HK-2 (cell line): ENCODE results near the gene GRK6.
"Not testable (repeated sequence)": the region's sequence is repeated elsewhere in the genome, so short reads cannot be mapped to it uniquely, and the experiment has no call there.

Experiments used
- DNase-seq: peaks from one replicate; pipeline ENCODE4 v3.0.0-alpha.2; 2018; ENCODE audit not compliant: unreplicated experiment

Gene GRK6

DNA sequence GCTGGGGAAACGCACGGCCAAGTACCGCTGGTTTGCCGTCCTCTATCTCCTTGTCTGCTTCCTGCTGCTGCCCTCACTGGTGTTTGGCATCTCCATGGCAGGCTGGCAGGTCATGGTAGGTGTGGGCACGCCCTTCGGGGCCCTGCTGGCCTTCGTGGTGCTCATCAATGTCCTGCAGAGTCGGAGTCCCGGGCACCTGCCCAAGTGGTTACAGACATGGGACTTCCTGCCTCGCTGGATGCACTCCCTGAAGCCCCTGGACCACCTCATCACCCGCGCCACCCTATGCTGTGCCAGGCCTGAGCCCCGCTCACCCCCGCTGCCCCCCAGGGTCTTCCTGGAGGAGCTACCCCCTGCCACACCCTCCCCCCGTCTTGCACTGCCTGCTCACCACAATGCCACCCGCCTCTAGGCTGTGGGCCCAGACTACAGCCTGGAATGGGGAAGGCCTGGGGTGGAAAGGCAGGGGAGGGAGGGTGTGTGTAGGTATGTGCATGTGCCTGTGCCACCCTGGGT is 28.5 kb upstream of the GRK6 start:
- DNase-seq = no peak

- no peak for DNase-seq
Observed at GRCh38 chr5:177399997-177400868, 26.2 kb upstream of the GRK6 start, which contains the start of gene PFN3. Gene PFN3, minus strand, starts transcription at chr5:177400661. Its CDS starts 85 bp downstream, at chr5:177400576.

DNA sequence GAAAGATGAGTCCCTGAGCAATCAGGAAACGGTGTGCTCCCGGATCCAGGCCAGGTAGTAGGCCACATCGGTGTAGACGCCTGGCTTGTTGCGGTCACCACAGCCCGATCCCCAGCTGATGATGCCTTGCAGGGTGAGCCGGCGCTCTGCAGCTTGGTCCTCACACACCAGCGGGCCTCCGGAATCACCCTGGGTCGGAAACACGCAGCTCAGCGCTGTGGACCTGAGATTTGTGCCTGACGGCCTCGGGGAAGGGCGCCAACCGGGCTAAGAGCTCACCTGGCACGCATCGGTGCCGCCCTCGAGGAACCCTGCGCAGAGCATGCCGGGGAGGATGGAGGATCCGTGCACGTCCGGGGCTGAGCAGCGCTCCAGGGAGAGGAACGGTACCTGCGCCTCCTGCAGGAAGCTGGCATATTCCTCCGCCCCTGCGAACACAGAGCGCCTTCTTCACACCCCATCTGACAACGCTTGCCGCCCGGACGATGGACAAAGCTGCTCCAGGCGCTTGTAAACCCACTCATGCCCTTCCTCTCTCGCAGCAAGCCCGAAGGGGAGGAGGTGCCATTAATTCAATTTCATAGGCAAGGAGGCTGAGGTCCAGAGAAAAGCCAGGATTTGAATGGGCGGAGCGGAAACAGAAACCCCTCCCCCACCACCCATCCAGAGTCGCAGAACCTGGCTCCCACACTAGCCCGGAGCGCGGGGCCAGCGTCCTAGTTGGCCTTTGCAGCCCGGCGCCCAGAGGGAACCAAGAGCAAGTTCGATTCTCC is 24.0 kb upstream of the GRK6 start:
- DNase-seq = peak; percentile 79

- peak; percentile 65 for DNase-seq
Observed at GRCh38 chr5:177403102-177403791, 23.2 kb upstream of the GRK6 start.

DNA sequence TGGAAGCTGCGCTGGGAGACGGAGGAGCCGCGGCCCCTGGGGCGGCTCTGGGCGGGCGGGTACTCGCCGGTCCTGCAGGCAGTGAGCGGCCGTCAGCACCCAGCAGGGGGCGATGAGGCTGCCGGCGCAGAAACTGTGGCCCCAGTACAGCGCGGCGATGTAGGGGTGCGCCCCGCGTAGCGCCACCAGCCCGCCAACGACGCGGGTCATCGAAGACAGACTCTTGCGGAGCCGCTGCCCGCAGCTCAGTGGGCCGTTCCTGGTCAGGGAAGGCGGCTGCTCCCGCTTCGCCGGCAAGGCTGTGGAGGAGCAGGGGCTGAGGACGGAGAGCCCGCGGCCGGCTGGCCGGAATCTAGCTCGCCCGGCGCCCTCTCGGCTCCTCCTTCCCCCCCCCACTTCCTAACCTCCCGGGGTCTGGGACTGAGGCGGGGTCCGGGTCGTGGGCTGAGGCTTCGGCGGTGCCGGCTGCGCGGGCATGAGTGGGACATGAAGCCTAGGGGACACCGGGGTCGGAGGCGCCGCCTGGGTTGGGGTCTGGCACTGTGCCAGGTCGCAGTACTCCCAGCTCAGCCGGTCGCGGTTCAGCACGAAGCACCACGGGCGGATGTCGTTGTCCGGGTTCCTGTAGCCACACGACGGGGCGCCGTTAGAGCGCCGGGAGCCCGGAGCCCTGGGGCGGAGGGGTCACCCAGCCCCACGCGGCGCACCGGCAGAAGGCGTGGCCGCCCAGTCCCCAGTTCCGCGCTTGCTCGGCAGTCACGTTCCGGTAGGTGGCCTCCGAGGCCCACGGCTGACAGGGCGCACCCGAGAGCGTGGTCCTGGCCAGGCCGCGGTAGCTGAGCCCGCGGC is 22.5 kb upstream of the GRK6 start:
- peak; percentile 77 for DNase-seq

DNA sequence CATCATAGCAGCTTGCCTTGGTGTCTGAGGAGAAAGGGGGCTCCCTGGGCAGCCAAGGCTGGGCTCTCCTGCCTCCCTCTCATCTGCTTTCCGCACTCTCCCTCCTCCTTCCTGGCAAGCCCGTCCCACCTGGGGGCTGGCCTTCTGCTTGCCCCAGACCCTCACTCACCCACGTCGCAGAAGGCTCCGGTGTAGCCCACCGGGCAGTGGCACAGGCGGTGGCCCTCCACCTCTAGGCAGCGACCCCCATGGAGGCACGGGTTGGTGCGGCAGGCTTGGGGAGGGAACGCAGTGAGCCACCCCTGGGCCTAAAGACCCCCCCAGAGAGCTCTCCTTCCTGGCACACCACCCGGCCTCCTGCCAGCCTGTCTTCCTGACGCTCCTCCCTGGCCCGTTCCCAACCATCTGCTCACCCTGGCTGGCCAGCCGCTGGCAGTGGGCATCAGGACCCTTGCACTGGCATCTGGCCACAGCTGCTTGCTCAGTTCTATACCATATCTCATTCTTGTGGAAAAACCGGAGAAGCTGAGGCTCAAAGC is 21.8 kb upstream of the GRK6 start:
- no peak for DNase-seq

DNA sequence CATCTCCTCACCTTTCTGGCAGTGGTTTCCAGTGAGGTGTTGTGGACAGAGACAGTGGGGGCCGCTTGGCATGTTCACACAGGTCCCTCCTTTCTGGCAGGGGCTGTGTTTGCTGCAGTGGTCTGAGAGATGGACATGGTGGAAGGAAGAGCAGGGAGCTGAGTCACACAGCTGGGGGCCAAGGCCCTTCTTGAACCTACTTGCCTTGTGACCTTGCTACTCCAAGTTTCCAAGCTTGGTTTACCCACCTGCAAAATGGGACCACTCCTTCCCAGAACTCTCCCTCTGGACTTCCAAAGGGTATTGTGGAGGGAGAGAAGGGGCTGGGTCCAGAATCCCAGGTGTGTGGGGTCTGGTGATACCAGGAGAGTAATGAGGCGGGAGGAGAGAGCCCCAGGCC is 21.2 kb upstream of the GRK6 start:
- no peak for DNase-seq

DNA sequence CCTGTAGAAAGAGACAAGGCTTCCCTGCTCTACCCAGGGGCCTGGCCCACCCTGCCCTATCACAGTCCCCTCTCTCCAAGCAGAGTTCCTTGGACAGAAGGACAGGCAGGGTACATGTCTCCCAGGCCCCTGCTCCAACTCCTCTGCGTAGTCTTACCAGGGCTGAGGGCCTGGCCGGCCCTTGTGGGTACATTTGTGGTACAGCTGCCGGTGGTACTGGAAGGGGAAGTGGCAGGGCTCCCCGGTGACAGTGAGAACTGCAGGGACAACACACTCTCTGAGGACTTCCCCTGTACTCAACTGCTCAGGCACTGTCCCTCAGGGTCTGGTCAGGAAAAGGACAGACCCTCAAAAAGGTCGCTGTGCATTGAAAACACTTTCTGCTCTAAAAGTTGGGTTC is 20.7 kb upstream of the GRK6 start:
- no peak for DNase-seq

GRCh38 chr5:177409043-177409801 is 17.3 kb upstream of the GRK6 start, which contains the start of gene F12:
Gene F12, minus strand, starts transcription at chr5:177409564. Its CDS starts 37 bp downstream, at chr5:177409527.
- DNase-seq = no peak

DNA sequence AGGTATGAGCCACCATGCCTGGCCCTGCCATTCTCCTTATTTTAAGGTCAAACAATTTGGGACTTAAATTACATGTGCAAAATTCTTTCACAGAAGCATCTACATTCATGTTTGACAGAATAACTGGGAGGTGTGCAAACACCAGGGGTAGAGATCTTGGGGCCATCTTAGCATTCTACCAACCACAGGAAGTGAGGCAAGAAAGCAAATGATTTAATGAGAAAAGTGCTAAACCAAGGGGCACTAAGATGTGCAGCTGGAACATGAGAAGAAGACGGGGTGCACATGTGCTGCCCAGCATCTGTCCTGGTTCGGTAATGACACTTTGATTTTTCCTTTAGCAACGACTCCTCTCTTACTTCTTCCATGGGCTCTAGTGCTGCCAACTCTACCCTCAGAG is 15.9 kb upstream of the GRK6 start:
- DNase-seq = no peak

- no peak for DNase-seq
Observed at GRCh38 chr5:177412603-177413233, 13.8 kb upstream of the GRK6 start.

DNA sequence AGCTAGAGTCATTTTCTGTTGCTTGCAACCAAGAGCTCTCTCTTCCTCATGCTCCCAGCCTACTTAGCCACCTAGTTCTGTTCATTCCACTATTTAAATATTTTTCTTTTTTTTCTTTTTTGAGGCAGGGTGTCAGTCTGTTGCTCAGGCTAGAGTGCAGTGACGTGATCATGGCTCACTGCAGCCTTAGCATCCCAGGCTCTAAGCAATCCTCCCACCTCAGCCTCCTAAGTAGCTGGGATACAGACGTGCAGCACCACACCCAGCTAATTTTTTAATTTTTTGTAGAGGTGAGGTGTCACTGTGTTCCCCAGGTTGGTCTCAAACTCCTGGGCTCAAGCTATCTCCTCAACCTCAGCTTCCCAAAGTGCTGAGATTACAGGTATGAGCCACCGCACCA is 12.0 kb upstream of the GRK6 start:
- DNase-seq = no peak

DNA sequence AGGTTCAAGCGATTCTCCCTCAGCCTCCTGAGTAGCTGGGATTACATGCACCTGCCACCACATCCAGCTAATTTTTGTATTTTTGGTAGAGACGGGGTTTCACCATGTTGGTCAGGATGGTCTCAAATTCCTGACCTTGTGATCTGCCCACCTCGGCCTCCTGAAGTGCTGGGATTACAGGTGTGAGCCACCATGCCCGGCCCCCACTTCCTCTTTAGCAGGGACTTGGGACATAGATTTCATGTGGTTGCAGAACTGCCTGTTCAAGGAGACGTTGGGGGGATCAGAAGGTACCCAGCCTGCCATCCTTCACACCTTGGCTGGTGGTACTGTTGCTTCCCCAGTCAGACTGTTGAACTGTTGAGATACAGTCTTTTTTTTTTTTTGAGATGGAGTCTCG is 9.4 kb upstream of the GRK6 start:
- not testable (repeated sequence) for DNase-seq

DNA sequence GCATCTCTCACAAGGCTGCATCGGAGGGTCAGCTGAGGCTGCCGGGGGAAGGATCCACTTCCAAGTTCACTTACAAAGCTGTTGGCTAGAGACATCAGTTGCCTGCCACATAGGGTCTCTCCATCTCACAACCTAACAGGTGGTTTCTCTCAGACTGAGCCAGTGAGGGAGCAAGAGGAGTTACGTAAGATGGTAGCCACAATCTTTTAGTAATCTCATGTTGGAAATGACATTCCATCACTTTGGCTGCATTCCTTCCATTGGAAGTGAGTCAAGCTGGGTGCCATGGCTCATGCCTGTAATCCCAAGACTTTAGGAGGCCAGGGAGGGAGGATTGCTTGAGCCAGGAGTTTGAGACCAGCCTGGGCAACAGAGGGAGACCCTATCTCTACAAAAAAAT is 7.4 kb upstream of the GRK6 start:
- DNase-seq = no peak

GRCh38 chr5:177420472-177420871 is 6.0 kb upstream of the GRK6 start:
- not testable (repeated sequence) for DNase-seq

- no peak for DNase-seq
Observed at GRCh38 chr5:177421062-177421798, 5.2 kb upstream of the GRK6 start.

DNA sequence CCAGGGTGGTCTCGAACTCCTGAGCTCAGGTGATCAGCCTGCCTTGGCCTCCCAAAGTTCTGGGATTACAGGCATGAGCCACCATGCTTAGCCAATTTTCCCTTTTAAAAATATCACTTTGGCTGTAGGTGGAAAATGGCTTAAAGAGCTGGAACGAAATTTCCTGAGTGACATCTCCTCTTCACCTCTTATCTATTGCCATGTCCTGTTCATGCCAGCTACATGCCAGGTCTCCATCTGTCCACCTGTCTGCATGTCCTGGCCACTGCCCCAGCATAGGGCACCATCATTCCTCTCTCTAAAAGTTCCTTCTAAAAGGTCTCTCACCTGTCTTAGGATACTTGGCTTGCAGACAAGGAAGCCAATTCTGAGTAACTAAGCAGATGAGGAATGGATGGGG is 2.8 kb upstream of the GRK6 start:
- no peak for DNase-seq

GRCh38 chr5:177425196-177425800 is 1.2 kb upstream of the GRK6 start:
- DNase-seq = no peak
